ENCODE results near the gene WFDC11.
"Not testable (repeated sequence)": the region's sequence is repeated elsewhere in the genome, so short reads cannot be mapped to it uniquely, and the experiment has no call there.

Gene WFDC11

GRCh38 chr20:45679650-45680049, 9.6 kb upstream of the WFDC11 start:
- no peak overlapping the region for H3K27ac ChIP-seq
- TF ChIP-seq CTCF (conservative IDR thresholded peaks at IDR 0.05) (no peak), ZFX (IDR thresholded peaks at IDR 0.05) (no peak)

- H3K27ac ChIP-seq = no peak overlapping the region
- TF ChIP-seq ZFX (IDR thresholded peaks at IDR 0.05) (no peak), CTCF (conservative IDR thresholded peaks at IDR 0.05) (no peak)
These were observed 2.7 kb upstream of the WFDC11 start for GRCh38 chr20:45672765-45673164.

GRCh38 chr20:45657038-45657437, 13.0 kb downstream of the WFDC11 start:
- not testable (repeated sequence) for H3K27ac ChIP-seq

- H3K27ac ChIP-seq = not testable (repeated sequence)
These were observed 18.3 kb downstream of the WFDC11 start for GRCh38 chr20:45651726-45652125.

- TF ChIP-seq CTCF (conservative IDR thresholded peaks at IDR 0.05) = no peak
- no peak for TF ChIP-seq ZFX (IDR thresholded peaks at IDR 0.05)
- H3K27ac ChIP-seq = no peak overlapping the region
These were observed 20.7 kb downstream of the WFDC11 start for GRCh38 chr20:45649312-45649863.

- H3K27ac ChIP-seq = no peak overlapping the region
- TF ChIP-seq CTCF (conservative IDR thresholded peaks at IDR 0.05) = no peak
These were observed 22.5 kb downstream of the WFDC11 start for GRCh38 chr20:45647441-45648050.

GRCh38 chr20:45646875-45647274, 23.2 kb downstream of the WFDC11 start:
- no peak overlapping the region for H3K27ac ChIP-seq
- TF ChIP-seq CTCF (conservative IDR thresholded peaks at IDR 0.05) = no peak
- no peak for TF ChIP-seq ZFX (IDR thresholded peaks at IDR 0.05)

GRCh38 chr20:45645869-45646268, 24.2 kb downstream of the WFDC11 start:
- H3K27ac ChIP-seq = not testable (repeated sequence)

GRCh38 chr20:45641076-45641475, 29.0 kb downstream of the WFDC11 start:
- H3K27ac ChIP-seq = not testable (repeated sequence)

GRCh38 chr20:45639687-45640086, 30.4 kb downstream of the WFDC11 start:
- TF ChIP-seq ZFX (IDR thresholded peaks at IDR 0.05) (no peak), CTCF (conservative IDR thresholded peaks at IDR 0.05) (no peak)

More at GRCh38 chr20:45639687-45640086, 30.4 kb downstream of the WFDC11 start:
- H3K27ac ChIP-seq = no peak overlapping the region
